ENCODE data around the gene NRP2.

- TF ChIP-seq, protein P1, sequence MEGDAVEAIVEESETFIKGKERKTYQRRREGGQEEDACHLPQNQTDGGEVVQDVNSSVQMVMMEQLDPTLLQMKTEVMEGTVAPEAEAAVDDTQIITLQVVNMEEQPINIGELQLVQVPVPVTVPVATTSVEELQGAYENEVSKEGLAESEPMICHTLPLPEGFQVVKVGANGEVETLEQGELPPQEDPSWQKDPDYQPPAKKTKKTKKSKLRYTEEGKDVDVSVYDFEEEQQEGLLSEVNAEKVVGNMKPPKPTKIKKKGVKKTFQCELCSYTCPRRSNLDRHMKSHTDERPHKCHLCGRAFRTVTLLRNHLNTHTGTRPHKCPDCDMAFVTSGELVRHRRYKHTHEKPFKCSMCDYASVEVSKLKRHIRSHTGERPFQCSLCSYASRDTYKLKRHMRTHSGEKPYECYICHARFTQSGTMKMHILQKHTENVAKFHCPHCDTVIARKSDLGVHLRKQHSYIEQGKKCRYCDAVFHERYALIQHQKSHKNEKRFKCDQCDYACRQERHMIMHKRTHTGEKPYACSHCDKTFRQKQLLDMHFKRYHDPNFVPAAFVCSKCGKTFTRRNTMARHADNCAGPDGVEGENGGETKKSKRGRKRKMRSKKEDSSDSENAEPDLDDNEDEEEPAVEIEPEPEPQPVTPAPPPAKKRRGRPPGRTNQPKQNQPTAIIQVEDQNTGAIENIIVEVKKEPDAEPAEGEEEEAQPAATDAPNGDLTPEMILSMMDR (conservative IDR thresholded peaks at IDR 0.05; ENCODE audit: low read depth, low read length): no peak
- no peak for TF ChIP-seq EZH2 (IDR thresholded peaks at IDR 0.05; ENCODE audit: low read length, unreplicated experiment)
These were observed 49.3 kb downstream of the NRP2 start for GRCh38 chr2:205731583-205731981.
